Measurements from ENCODE around the gene C3orf20.

DNA sequence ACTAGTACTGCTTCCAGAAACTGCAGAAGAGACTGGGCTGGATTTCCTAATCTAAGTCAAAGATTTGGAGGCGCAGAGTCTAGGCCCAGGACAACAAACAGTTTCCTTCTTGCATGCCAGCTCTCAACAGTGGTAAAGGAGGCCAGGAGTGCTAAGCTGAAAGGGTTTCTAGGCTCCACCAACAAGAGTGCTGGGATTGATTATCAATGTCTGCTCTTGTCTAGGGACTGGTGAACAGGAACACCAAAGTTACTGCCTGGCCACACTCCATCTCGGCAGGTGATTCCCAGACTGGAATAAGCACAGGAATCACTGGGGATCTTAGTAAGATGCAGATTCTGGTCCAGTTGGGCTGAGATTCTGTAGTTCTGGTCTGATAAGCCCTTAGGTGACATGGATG, 121.1 kb downstream of the C3orf20 start:
- TF ChIP-seq, protein P1, sequence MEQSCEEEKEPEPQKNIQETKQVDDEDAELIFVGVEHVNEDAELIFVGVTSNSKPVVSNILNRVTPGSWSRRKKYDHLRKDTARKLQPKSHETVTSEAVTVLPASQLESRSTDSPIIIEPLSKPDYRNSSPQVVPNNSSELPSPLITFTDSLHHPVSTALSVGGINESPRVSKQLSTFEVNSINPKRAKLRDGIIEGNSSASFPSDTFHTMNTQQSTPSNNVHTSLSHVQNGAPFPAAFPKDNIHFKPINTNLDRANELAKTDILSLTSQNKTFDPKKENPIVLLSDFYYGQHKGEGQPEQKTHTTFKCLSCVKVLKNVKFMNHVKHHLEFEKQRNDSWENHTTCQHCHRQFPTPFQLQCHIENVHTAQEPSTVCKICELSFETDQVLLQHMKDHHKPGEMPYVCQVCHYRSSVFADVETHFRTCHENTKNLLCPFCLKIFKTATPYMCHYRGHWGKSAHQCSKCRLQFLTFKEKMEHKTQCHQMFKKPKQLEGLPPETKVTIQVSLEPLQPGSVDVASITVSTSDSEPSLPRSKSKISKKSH (CRISPR knock-in tag; IDR thresholded peaks at IDR 0.05; ENCODE audit: borderline replicate concordance), result no peak
- TF ChIP-seq SP1 (IDR thresholded peaks at IDR 0.05) (no peak), SP1 (CRISPR knock-in tag; IDR thresholded peaks at IDR 0.05) (no peak), SATB2 (CRISPR knock-in tag; IDR thresholded peaks at IDR 0.05) (no peak), POLR2A (IDR thresholded peaks at IDR 0.05; ENCODE audit: insufficient read depth in 1 of 2, low read depth in 2 of 2, low read length in 2 of 2) (no peak)
- TF ChIP-seq, protein P2, sequence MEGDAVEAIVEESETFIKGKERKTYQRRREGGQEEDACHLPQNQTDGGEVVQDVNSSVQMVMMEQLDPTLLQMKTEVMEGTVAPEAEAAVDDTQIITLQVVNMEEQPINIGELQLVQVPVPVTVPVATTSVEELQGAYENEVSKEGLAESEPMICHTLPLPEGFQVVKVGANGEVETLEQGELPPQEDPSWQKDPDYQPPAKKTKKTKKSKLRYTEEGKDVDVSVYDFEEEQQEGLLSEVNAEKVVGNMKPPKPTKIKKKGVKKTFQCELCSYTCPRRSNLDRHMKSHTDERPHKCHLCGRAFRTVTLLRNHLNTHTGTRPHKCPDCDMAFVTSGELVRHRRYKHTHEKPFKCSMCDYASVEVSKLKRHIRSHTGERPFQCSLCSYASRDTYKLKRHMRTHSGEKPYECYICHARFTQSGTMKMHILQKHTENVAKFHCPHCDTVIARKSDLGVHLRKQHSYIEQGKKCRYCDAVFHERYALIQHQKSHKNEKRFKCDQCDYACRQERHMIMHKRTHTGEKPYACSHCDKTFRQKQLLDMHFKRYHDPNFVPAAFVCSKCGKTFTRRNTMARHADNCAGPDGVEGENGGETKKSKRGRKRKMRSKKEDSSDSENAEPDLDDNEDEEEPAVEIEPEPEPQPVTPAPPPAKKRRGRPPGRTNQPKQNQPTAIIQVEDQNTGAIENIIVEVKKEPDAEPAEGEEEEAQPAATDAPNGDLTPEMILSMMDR (CRISPR knock-in tag; IDR thresholded peaks at IDR 0.05), result no peak
- TF ChIP-seq, protein P3, sequence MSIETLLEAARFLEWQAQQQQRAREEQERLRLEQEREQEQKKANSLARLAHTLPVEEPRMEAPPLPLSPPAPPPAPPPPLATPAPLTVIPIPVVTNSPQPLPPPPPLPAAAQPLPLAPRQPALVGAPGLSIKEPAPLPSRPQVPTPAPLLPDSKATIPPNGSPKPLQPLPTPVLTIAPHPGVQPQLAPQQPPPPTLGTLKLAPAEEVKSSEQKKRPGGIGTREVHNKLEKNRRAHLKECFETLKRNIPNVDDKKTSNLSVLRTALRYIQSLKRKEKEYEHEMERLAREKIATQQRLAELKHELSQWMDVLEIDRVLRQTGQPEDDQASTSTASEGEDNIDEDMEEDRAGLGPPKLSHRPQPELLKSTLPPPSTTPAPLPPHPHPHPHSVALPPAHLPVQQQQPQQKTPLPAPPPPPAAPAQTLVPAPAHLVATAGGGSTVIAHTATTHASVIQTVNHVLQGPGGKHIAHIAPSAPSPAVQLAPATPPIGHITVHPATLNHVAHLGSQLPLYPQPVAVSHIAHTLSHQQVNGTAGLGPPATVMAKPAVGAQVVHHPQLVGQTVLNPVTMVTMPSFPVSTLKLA (IDR thresholded peaks at IDR 0.05), result no peak
- TF ChIP-seq, protein P4, sequence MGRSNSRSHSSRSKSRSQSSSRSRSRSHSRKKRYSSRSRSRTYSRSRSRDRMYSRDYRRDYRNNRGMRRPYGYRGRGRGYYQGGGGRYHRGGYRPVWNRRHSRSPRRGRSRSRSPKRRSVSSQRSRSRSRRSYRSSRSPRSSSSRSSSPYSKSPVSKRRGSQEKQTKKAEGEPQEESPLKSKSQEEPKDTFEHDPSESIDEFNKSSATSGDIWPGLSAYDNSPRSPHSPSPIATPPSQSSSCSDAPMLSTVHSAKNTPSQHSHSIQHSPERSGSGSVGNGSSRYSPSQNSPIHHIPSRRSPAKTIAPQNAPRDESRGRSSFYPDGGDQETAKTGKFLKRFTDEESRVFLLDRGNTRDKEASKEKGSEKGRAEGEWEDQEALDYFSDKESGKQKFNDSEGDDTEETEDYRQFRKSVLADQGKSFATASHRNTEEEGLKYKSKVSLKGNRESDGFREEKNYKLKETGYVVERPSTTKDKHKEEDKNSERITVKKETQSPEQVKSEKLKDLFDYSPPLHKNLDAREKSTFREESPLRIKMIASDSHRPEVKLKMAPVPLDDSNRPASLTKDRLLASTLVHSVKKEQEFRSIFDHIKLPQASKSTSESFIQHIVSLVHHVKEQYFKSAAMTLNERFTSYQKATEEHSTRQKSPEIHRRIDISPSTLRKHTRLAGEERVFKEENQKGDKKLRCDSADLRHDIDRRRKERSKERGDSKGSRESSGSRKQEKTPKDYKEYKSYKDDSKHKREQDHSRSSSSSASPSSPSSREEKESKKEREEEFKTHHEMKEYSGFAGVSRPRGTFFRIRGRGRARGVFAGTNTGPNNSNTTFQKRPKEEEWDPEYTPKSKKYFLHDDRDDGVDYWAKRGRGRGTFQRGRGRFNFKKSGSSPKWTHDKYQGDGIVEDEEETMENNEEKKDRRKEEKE (IDR thresholded peaks at IDR 0.05), result no peak
- TF ChIP-seq, protein P5, sequence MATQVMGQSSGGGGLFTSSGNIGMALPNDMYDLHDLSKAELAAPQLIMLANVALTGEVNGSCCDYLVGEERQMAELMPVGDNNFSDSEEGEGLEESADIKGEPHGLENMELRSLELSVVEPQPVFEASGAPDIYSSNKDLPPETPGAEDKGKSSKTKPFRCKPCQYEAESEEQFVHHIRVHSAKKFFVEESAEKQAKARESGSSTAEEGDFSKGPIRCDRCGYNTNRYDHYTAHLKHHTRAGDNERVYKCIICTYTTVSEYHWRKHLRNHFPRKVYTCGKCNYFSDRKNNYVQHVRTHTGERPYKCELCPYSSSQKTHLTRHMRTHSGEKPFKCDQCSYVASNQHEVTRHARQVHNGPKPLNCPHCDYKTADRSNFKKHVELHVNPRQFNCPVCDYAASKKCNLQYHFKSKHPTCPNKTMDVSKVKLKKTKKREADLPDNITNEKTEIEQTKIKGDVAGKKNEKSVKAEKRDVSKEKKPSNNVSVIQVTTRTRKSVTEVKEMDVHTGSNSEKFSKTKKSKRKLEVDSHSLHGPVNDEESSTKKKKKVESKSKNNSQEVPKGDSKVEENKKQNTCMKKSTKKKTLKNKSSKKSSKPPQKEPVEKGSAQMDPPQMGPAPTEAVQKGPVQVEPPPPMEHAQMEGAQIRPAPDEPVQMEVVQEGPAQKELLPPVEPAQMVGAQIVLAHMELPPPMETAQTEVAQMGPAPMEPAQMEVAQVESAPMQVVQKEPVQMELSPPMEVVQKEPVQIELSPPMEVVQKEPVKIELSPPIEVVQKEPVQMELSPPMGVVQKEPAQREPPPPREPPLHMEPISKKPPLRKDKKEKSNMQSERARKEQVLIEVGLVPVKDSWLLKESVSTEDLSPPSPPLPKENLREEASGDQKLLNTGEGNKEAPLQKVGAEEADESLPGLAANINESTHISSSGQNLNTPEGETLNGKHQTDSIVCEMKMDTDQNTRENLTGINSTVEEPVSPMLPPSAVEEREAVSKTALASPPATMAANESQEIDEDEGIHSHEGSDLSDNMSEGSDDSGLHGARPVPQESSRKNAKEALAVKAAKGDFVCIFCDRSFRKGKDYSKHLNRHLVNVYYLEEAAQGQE (IDR thresholded peaks at IDR 0.05; ENCODE audit: borderline replicate concordance in 1 of 2, low read depth in 1 of 2, low read length in 2 of 2), result no peak

Measured in HepG2 (cell line).